ENCODE data around the gene CCDC184.

Gene CCDC184

DNA sequence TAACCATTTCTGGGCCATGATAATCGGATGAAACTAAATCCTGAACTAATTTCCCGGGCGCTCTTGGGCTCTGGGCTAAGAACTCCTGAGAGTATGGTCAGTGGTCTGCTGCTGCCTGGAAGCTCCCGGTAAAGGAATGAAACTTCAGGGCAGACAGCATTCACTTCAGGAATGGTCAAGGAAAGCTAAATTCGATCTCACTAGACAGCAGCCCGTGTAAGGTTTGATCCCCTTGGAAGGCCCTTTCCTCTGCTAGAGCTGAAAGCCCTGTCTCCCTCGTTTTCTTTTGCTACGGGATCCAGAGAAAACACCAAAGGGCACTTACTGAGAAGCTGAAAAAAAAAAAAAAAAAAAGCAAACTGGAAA is 26.8 kb upstream of the CCDC184 start:
- H3K4me3 ChIP-seq (ENCODE audit: low read length): peak overlapping the region; percentile 95
- TF ChIP-seq, protein P1, sequence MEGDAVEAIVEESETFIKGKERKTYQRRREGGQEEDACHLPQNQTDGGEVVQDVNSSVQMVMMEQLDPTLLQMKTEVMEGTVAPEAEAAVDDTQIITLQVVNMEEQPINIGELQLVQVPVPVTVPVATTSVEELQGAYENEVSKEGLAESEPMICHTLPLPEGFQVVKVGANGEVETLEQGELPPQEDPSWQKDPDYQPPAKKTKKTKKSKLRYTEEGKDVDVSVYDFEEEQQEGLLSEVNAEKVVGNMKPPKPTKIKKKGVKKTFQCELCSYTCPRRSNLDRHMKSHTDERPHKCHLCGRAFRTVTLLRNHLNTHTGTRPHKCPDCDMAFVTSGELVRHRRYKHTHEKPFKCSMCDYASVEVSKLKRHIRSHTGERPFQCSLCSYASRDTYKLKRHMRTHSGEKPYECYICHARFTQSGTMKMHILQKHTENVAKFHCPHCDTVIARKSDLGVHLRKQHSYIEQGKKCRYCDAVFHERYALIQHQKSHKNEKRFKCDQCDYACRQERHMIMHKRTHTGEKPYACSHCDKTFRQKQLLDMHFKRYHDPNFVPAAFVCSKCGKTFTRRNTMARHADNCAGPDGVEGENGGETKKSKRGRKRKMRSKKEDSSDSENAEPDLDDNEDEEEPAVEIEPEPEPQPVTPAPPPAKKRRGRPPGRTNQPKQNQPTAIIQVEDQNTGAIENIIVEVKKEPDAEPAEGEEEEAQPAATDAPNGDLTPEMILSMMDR (IDR thresholded peaks at IDR 0.05; ENCODE audit: insufficient read depth, low read depth, low read length, missing control alignments): no peak
- no peak for DNase-seq (ENCODE audit: low read depth)

DNA sequence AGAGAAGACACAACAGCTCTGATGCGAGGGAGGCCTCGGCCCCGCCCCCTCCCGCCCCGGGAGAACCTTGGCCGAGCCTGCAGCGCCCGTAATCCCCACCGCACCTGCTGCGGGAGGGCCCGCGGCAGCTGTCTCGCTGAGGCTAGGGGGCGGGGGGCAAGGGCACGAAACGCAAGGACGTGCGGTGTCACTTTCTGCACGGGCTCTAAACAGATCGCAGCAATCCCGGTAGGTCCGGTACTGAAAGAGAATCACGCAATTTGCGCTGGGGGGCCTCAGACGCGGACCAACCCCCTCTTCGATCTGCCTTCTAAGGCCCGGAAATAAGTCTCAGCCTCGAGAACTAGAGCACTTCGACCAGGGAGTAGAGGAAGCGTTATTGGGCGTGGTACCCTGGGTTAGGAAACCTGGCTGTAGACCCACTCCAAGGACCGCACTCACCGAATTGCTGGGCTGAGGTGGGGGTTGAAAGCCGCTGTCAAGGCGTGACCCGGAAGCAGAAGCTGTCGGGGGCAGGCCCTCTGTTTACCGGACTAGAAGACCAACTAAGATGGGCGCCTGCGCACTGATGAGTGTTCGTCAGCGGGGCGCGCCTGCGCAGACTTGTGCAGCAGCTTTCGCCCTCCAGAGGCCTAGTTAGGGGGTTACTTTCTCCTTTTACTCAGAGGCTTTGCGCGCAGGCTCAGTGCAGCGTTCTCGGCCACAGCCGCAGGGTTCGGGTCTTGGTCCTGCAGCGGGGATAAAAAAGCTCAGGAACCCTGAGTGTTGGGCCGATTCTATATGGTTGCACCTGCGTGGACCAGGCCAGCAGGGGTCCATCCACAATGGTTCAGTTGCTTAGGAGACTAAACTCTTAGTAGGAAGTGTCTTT is 26.2 kb upstream of the CCDC184 start, which contains the start of gene ASB8:
TSS of gene ASB8 (minus strand) at position 498 of the 871 bp plus-strand sequence. CDS start 4,019 bp downstream, outside the sequence.
- TF ChIP-seq, protein P1 (IDR thresholded peaks at IDR 0.05; ENCODE audit: insufficient read depth, low read depth, low read length, missing control alignments): peak; percentile 51
- peak; percentile 96 for DNase-seq (ENCODE audit: low read depth)
- H3K4me3 ChIP-seq (ENCODE audit: low read length): peak within 1 kb of the TSS; percentile 95

DNA sequence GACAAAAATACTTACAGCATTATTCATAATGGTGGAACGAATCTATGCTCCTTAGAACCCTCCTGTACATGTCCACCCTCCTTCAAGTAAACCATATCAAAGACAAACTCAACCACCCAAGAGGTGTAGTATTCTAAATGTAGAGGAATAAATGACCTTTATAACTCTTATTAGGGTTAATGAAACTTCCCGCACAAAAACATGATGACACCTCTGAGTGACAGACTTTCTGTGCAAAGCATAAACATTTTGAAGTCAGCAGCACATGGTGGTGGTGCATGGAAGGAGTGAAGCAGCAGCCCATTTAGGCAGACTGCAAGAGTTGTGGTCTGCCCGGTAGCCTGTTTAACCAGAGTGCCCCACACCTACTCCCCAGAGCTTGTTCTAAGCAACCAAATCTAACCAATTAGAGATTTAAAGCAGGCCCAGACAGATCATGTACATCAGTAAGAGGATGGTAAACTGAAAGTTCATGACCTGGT is 25.5 kb upstream of the CCDC184 start:
- peak overlapping the region; percentile 95 for H3K4me3 ChIP-seq (ENCODE audit: low read length)
- TF ChIP-seq, protein P1 (IDR thresholded peaks at IDR 0.05; ENCODE audit: insufficient read depth, low read depth, low read length, missing control alignments): no peak
- DNase-seq (ENCODE audit: low read depth): no peak

DNA sequence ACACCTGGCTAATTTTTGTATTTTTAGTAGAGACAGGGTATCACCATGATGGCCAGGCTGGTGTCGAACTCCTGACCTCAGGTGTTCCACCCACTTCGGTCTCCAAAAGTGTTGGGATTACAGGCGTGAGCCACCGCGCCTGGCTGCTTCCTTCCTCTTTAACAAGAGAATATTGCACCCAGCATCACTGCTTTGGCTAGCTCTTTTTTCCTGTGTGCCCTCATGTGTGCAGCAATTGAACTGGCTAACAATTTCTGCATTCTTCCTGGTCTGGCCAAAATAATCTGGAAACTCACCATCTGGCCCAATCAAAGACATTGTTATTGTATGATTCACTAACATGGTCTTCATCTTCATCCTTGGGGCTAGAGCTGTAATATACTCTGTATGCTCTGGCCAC is 23.4 kb upstream of the CCDC184 start:
- no peak overlapping the region for H3K4me3 ChIP-seq (ENCODE audit: low read length)
- TF ChIP-seq, protein P1 (IDR thresholded peaks at IDR 0.05; ENCODE audit: insufficient read depth, low read depth, low read length, missing control alignments): no peak
- no peak for DNase-seq (ENCODE audit: low read depth)

DNA sequence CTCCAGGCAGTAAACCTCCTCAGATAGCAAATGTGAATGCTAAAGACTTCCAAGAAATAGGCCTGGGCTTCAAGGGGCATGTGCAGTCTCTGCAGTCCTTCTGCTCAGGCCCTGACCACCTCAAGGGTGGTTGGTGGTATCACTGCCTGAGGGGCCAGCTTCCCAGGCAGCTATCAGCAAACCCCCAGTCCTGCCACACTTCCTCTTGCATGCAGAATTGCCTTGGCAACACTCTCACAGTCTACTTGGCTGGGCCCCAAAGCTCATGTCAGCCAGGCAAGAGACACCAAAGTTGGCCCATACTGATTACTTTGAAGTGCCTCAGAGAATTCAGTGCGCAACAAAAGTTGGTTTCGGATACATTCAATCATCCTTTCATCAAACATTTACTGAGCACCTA is 22.6 kb upstream of the CCDC184 start:
- no peak overlapping the region for H3K4me3 ChIP-seq (ENCODE audit: low read length)
- TF ChIP-seq, protein P1 (IDR thresholded peaks at IDR 0.05; ENCODE audit: insufficient read depth, low read depth, low read length, missing control alignments): no peak
- DNase-seq (ENCODE audit: low read depth): no peak

DNA sequence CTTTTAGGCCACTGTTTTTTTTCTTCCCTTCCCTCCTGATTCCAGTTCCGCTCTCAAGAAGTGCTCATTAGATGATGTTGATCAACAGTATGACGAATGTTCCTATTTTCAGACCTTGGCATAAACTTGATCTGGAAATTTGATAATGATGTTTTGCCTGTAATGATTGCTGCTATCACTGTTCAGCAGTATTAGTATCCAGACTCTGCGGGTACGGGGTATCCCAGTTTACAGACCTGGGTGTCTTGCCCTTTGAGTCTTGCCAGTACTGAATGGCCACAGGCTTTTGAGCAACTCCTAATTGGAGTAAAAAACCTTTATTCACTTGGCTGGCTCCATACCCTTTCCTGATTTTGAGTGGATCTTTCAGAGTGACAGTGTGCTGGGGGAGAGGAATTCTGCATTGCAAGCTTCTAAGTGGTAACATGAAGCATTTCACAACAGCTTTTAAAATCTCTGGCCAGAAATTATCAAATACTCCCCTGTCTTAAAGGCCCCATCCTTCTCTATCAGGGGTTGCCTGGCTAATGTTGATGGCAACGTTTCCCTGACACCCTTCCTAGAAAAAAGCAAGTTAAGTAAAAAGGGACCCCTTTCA is 20.2 kb upstream of the CCDC184 start:
- no peak overlapping the region for H3K4me3 ChIP-seq (ENCODE audit: low read length)
- TF ChIP-seq, protein P1 (IDR thresholded peaks at IDR 0.05; ENCODE audit: insufficient read depth, low read depth, low read length, missing control alignments): no peak
- DNase-seq (ENCODE audit: low read depth): no peak
